Loucy (cell line): ENCODE measurements around the gene ICAM4.
A peak's percentile ranks its signal among the peaks of the same experiment; 100 is the strongest.

Experiments
- H2AFZ ChIP-seq: fragments of 200-600 bp; sonication (generic); 2 replicates; pipeline ENCODE4 v1.6.0; 2016; ENCODE audit warnings: antibody characterized with exemption, mild to moderate bottlenecking, low read length, moderate library complexity
- H3F3A ChIP-seq: fragments of 200-600 bp; 2 replicates; pipeline ENCODE4 v1.6.0; 2016; ENCODE audit warnings: antibody characterized with exemption, low read depth, mild to moderate bottlenecking
- H3K27me3 ChIP-seq: fragments of 200-600 bp; sonication (generic); 2 replicates; pipeline ENCODE4 v1.6.1; 2014; ENCODE audit warnings: low read length, mild to moderate bottlenecking; ENCODE audit not compliant: insufficient read depth, poor library complexity, severe bottlenecking
- H3K36me3 ChIP-seq: fragments of 200-600 bp; sonication (generic); 2 replicates; pipeline ENCODE4 v1.6.1; 2016; ENCODE audit warnings: low read length; ENCODE audit not compliant: insufficient read depth
- H3K4me1 ChIP-seq: fragments of 200-600 bp; sonication (generic); 2 replicates; pipeline ENCODE4 v1.5.1; 2014; ENCODE audit warnings: low read length, mild to moderate bottlenecking; ENCODE audit not compliant: insufficient read depth, poor library complexity, severe bottlenecking
- H3K4me2 ChIP-seq: fragments of 200-600 bp; sonication (generic); 2 replicates; pipeline ENCODE4 v1.6.0; 2014; ENCODE audit warnings: antibody characterized with exemption, low read length, low read depth, mild to moderate bottlenecking; ENCODE audit not compliant: poor library complexity, severe bottlenecking
- H3K4me3 ChIP-seq: fragments of 200-600 bp; sonication (generic); 2 replicates; pipeline ENCODE4 v1.5.1; 2014; ENCODE audit warnings: low read length, mild to moderate bottlenecking, mixed read lengths; ENCODE audit not compliant: poor library complexity, severe bottlenecking
- H3K79me2 ChIP-seq: fragments of 200-600 bp; sonication (generic); 2 replicates; pipeline ENCODE4 v1.6.1; 2014; ENCODE audit warnings: low read length; ENCODE audit not compliant: insufficient read depth
- H3K9ac ChIP-seq: fragments of 200-600 bp; sonication (generic); 2 replicates; pipeline ENCODE4 v1.6.0; 2014; ENCODE audit warnings: mild to moderate bottlenecking, low read depth, low read length, moderate library complexity; ENCODE audit not compliant: poor library complexity, severe bottlenecking
- H3K9me2 ChIP-seq: fragments of 200-600 bp; sonication (generic); replicated peaks from 2 replicates; pipeline ENCODE4 v1.6.1; 2016; ENCODE audit warnings: low read depth, low read length, mixed read lengths
- H3K9me3 ChIP-seq: fragments of 200-600 bp; sonication (generic); 2 replicates; pipeline ENCODE4 v1.6.1; 2014; ENCODE audit warnings: mild to moderate bottlenecking, antibody characterized with exemption, low read length, low read depth; ENCODE audit not compliant: insufficient read depth
- H4K20me1 ChIP-seq: fragments of 200-600 bp; sonication (generic); 2 replicates; pipeline ENCODE4 v1.6.0; 2014; ENCODE audit warnings: antibody characterized with exemption, low read length, mild to moderate bottlenecking; ENCODE audit not compliant: insufficient read depth, poor library complexity, severe bottlenecking
- CTCF ChIP-seq: fragments of 200-600 bp; sonication (generic); conservative IDR thresholded peaks from 2 replicates; pipeline ENCODE4 v1.5.1; 2014; ENCODE audit warnings: mild to moderate bottlenecking, antibody characterized with exemption, low read length
- EZH2phosphoT487 ChIP-seq: fragments of 200-600 bp; IDR thresholded peaks from 2 replicates; pipeline ENCODE4 v1.6.1; 2018; ENCODE audit warnings: antibody characterized with exemption, mild to moderate bottlenecking, moderate library complexity, borderline replicate concordance

Gene ICAM4

GRCh38 chr19:10251792-10252694 is 34.7 kb upstream of the ICAM4 start, which contains the start of gene MRPL4:
MRPL4 (plus strand) TSS chr19:10252214; CDS start chr19:10252254, 40 bp downstream.
- Histone ChIP-seq H3K4me1 (peaks cover 4% of the 10 kb centered on the region), H4K20me1 (peaks cover 12% of the 10 kb centered on the region), H3K36me3 (peaks cover 3% of the 10 kb centered on the region; the same call in 1 of the 2 replicates), H3K4me2 (peak within 1 kb of the TSS; percentile 87), H2AFZ (peak within 1 kb of the TSS; percentile 93), H3K9me2 (no peaks in the 10 kb centered on the region), H3K4me3 (peak within 1 kb of the TSS; percentile 79), H3K9ac (peak within 1 kb of the TSS; percentile 85), H3K9me3 (no peaks in the 10 kb centered on the region), H3K79me2 (peaks cover 23% of the 10 kb centered on the region), H3F3A (no peaks in the 10 kb centered on the region), H3K27me3 (no peaks in the 10 kb centered on the region)
- TF ChIP-seq CTCF (no peak), EZH2phosphoT487 (no peak)

GRCh38 chr19:10252707-10253106 is 34.0 kb upstream of the ICAM4 start:
- Histone ChIP-seq H3K36me3 (peaks cover 9% of the 10 kb centered on the region; the same call in 1 of the 2 replicates), H3K4me1 (peaks cover 4% of the 10 kb centered on the region), H3K9me2 (no peaks in the 10 kb centered on the region), H4K20me1 (peaks cover 12% of the 10 kb centered on the region), H3K4me2 (peak overlapping the region; percentile 87), H3K9me3 (no peaks in the 10 kb centered on the region), H3K27me3 (no peaks in the 10 kb centered on the region), H3K4me3 (peak overlapping the region; percentile 79), H3F3A (no peaks in the 10 kb centered on the region), H2AFZ (0 out of 2 replicates have a peak overlapping the region, but pooled peaks have one; percentile 93), H3K9ac (peak overlapping the region; percentile 85), H3K79me2 (peaks cover 23% of the 10 kb centered on the region)
- TF ChIP-seq CTCF (no peak), EZH2phosphoT487 (no peak)

- Histone ChIP-seq H2AFZ (no peak overlapping the region), H3K9me2 (no peaks in the 10 kb centered on the region), H3K4me3 (no peak overlapping the region), H3K36me3 (peaks cover 19% of the 10 kb centered on the region; the same call in 1 of the 2 replicates), H4K20me1 (peaks cover 12% of the 10 kb centered on the region), H3K4me2 (no peak overlapping the region), H3K9ac (no peak overlapping the region), H3F3A (no peaks in the 10 kb centered on the region), H3K79me2 (peaks cover 23% of the 10 kb centered on the region), H3K9me3 (no peaks in the 10 kb centered on the region), H3K27me3 (no peaks in the 10 kb centered on the region), H3K4me1 (peaks cover 4% of the 10 kb centered on the region)
- TF ChIP-seq CTCF (no peak), EZH2phosphoT487 (no peak)
Measured at GRCh38 chr19:10254244-10254643, 32.5 kb upstream of the ICAM4 start.
